HUES48 (cell line): ENCODE results near the gene SLC48A1.

Experiments
- H3K27ac ChIP-seq: one replicate; pipeline ENCODE4 v1.7.0; 2013; ENCODE audit warnings: low read depth, low read length, inconsistent platforms
- H3K27me3 ChIP-seq: 2 replicates; pipeline ENCODE4 v1.6.1; 2013; ENCODE audit warnings: mild to moderate bottlenecking, low read length; ENCODE audit not compliant: control insufficient read depth, insufficient read depth
- H3K36me3 ChIP-seq: 2 replicates; pipeline ENCODE4 v1.6.1; 2013; ENCODE audit warnings: low read length; ENCODE audit not compliant: control insufficient read depth, insufficient read depth
- H3K4me1 ChIP-seq: 2 replicates; pipeline ENCODE4 v1.6.1; 2013; ENCODE audit warnings: mild to moderate bottlenecking, low read length; ENCODE audit not compliant: control insufficient read depth, insufficient read depth
- H3K4me3 ChIP-seq: 2 replicates; pipeline ENCODE4 v1.5.1; 2013; ENCODE audit warnings: mild to moderate bottlenecking, low read depth, low read length
- H3K9ac ChIP-seq: 2 replicates; pipeline ENCODE4 v1.6.1; 2013; ENCODE audit warnings: mild to moderate bottlenecking, low read depth, low read length, moderate library complexity
- H3K9me3 ChIP-seq: 2 replicates; pipeline ENCODE4 v1.6.1; 2013; ENCODE audit warnings: low read length; ENCODE audit not compliant: control insufficient read depth, insufficient read depth

Gene SLC48A1

DNA sequence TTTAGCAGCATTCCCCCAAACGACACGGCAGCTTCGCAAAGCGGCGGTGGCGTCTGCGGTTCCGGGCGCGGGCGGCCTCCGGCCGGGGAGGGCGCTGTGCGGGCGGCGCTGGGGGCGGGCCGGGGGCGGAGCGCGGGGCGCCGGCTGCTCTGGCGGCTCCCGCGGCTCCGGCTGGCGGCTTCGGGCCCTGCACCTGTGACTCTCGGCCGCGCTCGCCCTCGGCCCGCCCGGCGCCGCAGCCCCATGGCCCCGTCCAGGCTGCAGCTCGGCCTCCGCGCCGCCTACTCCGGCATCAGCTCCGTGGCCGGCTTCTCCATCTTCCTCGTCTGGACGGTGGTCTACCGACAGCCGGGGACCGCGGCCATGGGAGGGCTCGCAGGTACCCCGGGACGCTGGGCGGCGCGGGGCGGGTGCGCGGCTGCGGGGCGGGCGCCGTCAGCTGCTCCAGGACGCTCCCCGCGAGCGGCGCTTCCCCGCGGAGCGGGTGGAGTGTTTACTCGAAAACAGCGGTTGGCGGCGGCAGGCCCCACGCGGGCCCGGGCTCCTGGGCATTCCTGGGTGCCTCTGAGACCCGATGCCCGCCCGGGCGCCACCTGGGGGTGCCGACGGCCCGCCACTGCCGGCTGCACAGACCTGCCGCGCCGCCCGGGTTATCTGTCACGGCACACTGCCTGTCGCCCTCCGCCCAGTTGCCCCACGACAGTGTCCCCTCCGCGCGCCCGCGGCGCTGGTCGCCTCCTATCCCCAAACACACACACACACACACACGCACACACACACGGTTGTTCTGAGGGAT lies at the start of gene SLC48A1:
Gene SLC48A1, plus strand, starts transcription at position 177 of the 796 bp plus-strand sequence. Its CDS starts 67 bp downstream, at position 244.
- no peaks in the 10 kb centered on the region for H3K9me3 ChIP-seq
- H3K4me1 ChIP-seq, result peaks cover 22% of the 10 kb centered on the region
- H3K36me3 ChIP-seq, result no peaks in the 10 kb centered on the region
- peak within 1 kb of the TSS; percentile 77 for H3K4me3 ChIP-seq
- H3K27me3 ChIP-seq, result peaks cover 18% of the 10 kb centered on the region
- peak within 1 kb of the TSS; percentile 42; the same call in 1 of the 2 replicates for H3K9ac ChIP-seq
- H3K27ac ChIP-seq, result no peak within 1 kb of the TSS

DNA sequence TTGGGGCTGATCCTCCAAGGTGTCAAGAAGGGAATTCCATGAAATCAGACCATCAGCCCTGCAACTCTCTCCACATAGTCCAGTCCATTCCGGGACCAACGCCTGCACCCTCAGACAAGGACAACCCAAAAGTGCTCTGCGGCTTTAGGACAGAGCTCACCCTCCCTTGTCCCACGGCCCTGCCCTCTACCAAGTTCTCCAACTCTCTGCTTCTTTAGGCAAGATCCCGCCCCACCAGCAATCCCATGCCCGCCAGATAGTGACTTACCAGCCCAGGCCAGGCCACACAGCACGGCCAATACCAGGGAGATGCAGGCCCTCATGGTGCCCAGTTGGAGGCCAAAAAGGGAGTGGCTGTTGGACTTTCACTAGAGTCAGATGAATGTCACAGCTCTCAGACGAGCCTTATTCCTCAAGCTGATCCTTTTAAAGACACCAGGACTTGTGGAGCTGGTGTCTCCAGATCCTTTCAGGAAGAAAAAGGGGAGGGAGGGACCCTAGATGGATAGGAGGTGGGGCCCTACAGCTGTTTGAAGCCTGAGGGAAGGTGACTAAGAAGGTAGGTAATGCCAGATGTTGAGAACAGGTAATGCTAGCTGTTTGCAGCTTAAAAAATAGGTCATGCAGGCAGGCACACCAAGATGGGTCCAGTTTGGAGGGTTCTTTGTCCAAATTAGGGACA lies 47.8 kb upstream of the SLC48A1 start, which contains the start of gene ENDOU:
Gene ENDOU, minus strand, starts transcription at position 400 of the 682 bp plus-strand sequence. Its CDS starts 77 bp downstream, at position 323.
- H3K4me3 ChIP-seq, result no peak within 1 kb of the TSS
- H3K9me3 ChIP-seq, result no peaks in the 10 kb centered on the region
- no peak within 1 kb of the TSS for H3K9ac ChIP-seq
- no peaks in the 10 kb centered on the region for H3K4me1 ChIP-seq
- no peak within 1 kb of the TSS for H3K27ac ChIP-seq
- no peaks in the 10 kb centered on the region for H3K27me3 ChIP-seq
- H3K36me3 ChIP-seq, result no peaks in the 10 kb centered on the region

DNA sequence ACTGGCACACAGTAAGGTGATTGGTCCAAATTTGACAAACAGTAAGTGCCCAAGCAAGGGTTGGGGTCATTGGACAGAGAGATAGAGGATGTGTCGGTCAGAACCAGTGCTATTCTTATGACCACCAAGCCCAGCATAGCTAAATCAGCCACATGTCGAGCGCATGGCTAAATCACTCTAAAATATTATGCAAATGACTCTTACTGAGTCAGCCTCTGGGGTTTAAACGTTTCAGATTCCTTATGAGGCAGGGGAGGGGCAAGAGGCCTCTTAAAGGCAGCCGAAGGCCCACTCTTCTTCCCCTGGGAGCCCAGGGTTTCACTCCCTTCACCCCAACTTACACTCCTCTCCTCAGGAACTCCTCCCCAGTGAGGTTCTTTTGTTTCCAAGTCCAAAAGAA lies 47.1 kb upstream of the SLC48A1 start:
- Histone ChIP-seq H3K9ac (no peak overlapping the region), H3K27me3 (no peaks in the 10 kb centered on the region), H3K4me1 (no peaks in the 10 kb centered on the region), H3K36me3 (no peaks in the 10 kb centered on the region), H3K27ac (no peak overlapping the region), H3K4me3 (no peak overlapping the region), H3K9me3 (no peaks in the 10 kb centered on the region)

DNA sequence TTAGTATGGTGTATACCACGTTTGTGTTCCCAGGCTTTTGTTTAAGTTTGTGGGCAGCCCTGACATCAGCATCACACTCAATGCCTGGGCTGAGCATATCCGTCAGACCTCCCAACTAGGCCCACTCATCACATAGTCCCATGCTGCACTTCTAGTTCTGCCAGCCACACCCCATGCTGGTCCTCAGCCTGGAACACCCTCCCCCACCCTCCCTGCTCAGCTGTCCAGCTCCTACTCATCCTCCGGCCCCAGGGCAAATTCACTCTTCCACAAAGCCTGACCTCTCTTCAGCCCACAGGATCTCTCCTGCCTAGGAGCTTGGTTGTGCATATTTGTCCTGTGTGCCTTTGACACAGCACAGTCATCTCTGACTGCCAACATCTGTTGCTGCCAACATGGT lies 43.8 kb upstream of the SLC48A1 start:
- H3K4me1 ChIP-seq, result peaks cover 2% of the 10 kb centered on the region
- no peak overlapping the region for H3K4me3 ChIP-seq
- H3K9me3 ChIP-seq, result no peaks in the 10 kb centered on the region
- no peak overlapping the region for H3K9ac ChIP-seq
- H3K27ac ChIP-seq, result no peak overlapping the region
- H3K27me3 ChIP-seq, result no peaks in the 10 kb centered on the region
- no peaks in the 10 kb centered on the region for H3K36me3 ChIP-seq

DNA sequence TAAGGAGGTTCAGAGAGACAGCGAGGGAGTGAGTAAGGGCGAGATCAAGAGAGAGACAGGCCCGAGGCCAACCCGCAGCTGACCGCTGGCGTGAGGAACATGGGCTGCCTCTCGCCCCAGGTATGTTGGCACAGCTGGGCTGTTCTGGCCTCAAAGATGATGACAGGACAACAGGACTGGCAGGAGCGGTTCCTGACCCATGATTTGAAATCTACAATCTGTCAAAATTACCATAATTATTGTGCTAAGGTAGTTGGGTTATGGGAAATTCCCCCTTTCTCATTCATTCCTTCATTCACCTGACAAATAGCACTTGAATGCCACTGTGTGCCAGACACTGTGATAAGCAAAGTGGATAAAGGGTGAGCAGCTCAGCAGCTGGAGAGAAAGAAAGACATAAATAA lies 42.7 kb upstream of the SLC48A1 start:
- Histone ChIP-seq H3K4me3 (no peak overlapping the region), H3K27me3 (no peaks in the 10 kb centered on the region), H3K27ac (no peak overlapping the region), H3K36me3 (no peaks in the 10 kb centered on the region), H3K9me3 (no peaks in the 10 kb centered on the region), H3K4me1 (peaks cover 13% of the 10 kb centered on the region), H3K9ac (no peak overlapping the region)

DNA sequence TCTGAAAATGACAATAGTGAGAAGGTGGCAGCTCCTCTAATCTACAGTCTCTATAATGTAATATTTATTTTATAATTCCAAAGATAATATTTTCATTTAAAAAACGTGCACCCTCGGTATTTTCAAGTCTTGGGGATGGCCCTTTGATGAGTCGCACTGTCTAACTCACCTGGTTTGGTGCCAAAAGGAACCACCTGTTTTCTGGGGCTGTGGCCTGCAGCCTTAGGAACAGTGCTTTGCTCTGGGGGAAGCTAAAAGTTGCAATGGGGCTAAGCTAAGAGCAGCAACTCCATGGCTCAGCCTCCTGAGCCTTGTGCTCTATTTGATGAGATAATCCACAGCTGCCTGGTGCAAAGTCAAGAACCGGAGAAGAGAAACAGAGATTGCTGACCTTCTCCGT lies 41.3 kb upstream of the SLC48A1 start:
- H3K9me3 ChIP-seq, result no peaks in the 10 kb centered on the region
- no peaks in the 10 kb centered on the region for H3K27me3 ChIP-seq
- no peak overlapping the region for H3K9ac ChIP-seq
- peaks cover 14% of the 10 kb centered on the region for H3K4me1 ChIP-seq
- H3K4me3 ChIP-seq, result no peak overlapping the region
- no peak overlapping the region for H3K27ac ChIP-seq
- H3K36me3 ChIP-seq, result no peaks in the 10 kb centered on the region

DNA sequence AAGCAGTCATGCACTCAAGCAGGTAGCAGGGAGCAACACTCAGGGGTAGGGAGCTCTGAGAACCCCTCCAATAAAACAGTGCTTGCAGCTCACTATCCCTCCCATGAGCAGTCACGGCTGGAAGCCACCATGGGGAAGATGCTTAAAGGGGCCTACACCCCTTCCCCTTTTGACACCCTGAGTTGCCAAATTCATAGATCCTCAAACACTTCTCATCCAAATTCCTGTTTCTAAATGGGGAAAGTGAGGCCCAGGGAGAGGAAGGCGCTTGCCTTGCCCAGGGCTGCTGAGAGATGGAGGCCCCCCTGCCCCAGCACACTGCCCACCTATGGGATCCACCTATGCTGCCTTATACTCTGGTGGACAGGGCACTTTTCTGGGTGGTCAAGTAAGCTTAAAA lies 40.5 kb upstream of the SLC48A1 start:
- H3K27ac ChIP-seq, result no peak overlapping the region
- H3K9me3 ChIP-seq, result no peaks in the 10 kb centered on the region
- H3K27me3 ChIP-seq, result no peaks in the 10 kb centered on the region
- peaks cover 14% of the 10 kb centered on the region for H3K4me1 ChIP-seq
- no peak overlapping the region for H3K9ac ChIP-seq
- no peak overlapping the region for H3K4me3 ChIP-seq
- no peaks in the 10 kb centered on the region for H3K36me3 ChIP-seq

DNA sequence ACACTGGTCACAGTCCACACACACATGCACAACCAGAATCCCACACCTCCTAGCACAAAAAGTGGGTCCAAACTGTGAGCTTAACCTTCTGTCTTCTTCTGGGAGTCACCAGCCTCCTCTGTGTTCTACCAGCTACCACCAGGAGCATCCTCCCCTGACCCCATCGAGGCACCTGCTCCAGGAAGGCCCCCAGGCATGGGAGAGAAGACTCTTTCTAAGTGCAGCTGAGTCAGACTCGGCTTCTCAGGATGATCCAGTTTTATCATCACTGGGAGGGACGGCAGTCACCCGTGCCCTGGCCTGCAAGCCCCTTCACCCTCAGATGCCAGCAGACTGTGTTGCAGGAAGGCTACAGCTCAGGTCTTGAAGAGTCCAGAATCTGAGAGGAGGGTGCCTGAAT lies 39.9 kb upstream of the SLC48A1 start:
- no peaks in the 10 kb centered on the region for H3K9me3 ChIP-seq
- H3K36me3 ChIP-seq, result no peaks in the 10 kb centered on the region

DNA sequence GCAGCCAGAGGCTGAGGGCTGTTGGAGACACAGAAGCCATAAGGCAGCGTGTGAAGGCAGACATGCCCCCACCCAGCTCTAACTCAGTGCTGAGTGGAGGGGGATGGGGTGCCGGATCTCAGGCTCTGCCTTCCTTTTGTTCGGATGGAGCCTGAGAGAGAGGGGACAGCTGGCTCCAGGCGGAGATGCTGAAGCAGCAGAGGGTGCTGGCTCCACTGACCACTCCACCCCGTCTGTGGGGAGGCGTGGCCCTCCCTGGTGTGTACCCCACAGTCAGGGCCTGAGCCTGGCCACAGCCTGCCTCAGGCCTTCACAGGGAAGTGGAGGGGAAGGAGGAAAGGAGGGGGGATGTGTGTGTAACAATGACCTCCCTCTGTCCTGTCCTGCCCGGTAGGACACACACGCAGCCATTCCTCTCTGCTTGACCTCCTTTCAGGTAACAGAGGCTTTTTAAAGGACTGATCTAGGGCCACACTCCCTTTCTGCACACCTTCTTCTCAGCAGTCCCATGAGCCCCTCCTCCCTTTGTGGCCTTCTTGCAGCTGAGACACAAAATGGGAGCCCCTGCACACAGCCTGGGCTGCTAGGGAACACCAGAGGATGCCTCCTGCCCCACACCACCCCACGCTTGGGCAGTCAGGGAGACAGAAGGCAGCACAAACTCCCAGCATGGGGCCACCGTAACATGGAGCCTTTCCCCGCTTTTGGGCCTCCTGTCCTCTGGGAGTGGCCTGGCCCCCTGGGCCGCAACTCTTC lies 38.1 kb upstream of the SLC48A1 start:
- peak overlapping the region; percentile 10; the same call in 1 of the 2 replicates for H3K9ac ChIP-seq
- H3K9me3 ChIP-seq, result no peaks in the 10 kb centered on the region
- no peaks in the 10 kb centered on the region for H3K27me3 ChIP-seq
- H3K27ac ChIP-seq, result peak overlapping the region; percentile 7
- peaks cover 14% of the 10 kb centered on the region for H3K4me1 ChIP-seq
- no peak overlapping the region for H3K4me3 ChIP-seq
- H3K36me3 ChIP-seq, result no peaks in the 10 kb centered on the region

More for the DNA sequence above, 39.9 kb upstream of the SLC48A1 start:
- Histone ChIP-seq H3K9ac (no peak overlapping the region), H3K27ac (no peak overlapping the region), H3K4me3 (no peak overlapping the region), H3K27me3 (no peaks in the 10 kb centered on the region), H3K4me1 (peaks cover 14% of the 10 kb centered on the region)

DNA sequence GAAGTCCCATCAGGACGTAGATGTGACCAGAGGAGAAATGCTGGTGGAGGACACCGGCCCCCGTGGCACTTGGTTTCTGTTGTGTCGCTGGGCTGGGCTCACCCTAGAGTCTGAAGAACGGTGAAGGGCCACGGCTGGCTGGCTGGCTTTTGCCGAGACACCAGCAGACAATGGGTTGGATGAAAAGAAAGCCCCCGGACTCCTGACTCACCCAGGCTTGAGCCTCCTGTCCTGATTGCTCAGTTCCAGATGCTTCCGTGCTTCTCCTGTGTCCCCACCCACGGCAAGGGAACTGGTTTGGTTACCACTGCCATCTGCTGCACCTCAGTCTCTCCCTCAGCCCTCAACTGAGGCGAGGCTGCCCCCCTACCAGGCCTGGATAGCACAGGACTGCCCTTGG lies 37.4 kb upstream of the SLC48A1 start:
- Histone ChIP-seq H3K27me3 (no peaks in the 10 kb centered on the region), H3K9ac (no peak overlapping the region), H3K4me1 (peaks cover 14% of the 10 kb centered on the region), H3K9me3 (no peaks in the 10 kb centered on the region), H3K36me3 (no peaks in the 10 kb centered on the region), H3K27ac (no peak overlapping the region), H3K4me3 (no peak overlapping the region)
